PFSK-1 (cell line): ENCODE results near the gene MAP4K4.

ENCODE experiments used
- FOXP2 ChIP-seq: optimal IDR thresholded peaks from 2 replicates; pipeline ENCODE3; 2011; ENCODE audit warnings: borderline replicate concordance, control low read depth, inconsistent platforms; ENCODE audit not compliant: insufficient read depth; ENCODE audit errors: extremely low read length, extremely low read depth
- POLR2AphosphoS5 ChIP-seq: IDR thresholded peaks from 2 replicates; pipeline ENCODE4 v1.6.1; 2012; ENCODE audit warnings: low read depth, mild to moderate bottlenecking, control low read depth, low read length, moderate library complexity
- SIN3A ChIP-seq: IDR thresholded peaks from 2 replicates; pipeline ENCODE4 v1.6.1; 2012; ENCODE audit warnings: mild to moderate bottlenecking, low read length, moderate library complexity, borderline replicate concordance; ENCODE audit not compliant: insufficient read depth
- TAF1 ChIP-seq: IDR thresholded peaks from 2 replicates; pipeline ENCODE4 v1.6.1; 2012; ENCODE audit warnings: low read length, control low read depth, borderline replicate concordance; ENCODE audit not compliant: insufficient read depth
- TF ChIP-seq, protein P1 (sequence below), 2 experiments: IDR thresholded peaks; 2 replicates each; pipeline versions ENCODE4 v1.6.1 to v1.8.0; 2011 to 2012; ENCODE audit warnings: low read depth in 2 of 2, low read length in 2 of 2, control low read depth in 1 of 2, inconsistent platforms in 1 of 2, mild to moderate bottlenecking in 1 of 2, moderate library complexity in 1 of 2; ENCODE audit not compliant: insufficient read depth in 1 of 2

Gene MAP4K4

DNA sequence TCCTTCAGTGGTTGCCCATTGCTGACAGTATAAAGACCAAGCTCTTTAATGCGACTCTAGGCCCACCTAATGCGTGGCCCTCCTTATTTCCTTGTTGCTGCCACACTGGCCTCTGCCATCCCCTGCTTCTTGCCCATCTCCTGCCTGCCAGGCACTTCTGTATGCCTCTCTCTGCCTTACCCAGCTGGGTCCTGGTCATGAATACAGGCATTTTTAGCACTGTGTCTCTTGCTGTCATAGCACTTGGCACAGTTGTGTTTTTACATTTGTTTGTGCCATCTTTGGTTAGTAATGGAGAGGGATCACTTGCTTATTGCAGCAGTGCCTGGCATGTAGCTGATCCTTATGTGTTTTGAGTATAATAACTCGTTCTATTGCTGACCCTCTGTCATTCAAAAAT lies 38.7 kb downstream of the MAP4K4 start:
- no peak for TF ChIP-seq SIN3A
- TF ChIP-seq, protein P1, sequence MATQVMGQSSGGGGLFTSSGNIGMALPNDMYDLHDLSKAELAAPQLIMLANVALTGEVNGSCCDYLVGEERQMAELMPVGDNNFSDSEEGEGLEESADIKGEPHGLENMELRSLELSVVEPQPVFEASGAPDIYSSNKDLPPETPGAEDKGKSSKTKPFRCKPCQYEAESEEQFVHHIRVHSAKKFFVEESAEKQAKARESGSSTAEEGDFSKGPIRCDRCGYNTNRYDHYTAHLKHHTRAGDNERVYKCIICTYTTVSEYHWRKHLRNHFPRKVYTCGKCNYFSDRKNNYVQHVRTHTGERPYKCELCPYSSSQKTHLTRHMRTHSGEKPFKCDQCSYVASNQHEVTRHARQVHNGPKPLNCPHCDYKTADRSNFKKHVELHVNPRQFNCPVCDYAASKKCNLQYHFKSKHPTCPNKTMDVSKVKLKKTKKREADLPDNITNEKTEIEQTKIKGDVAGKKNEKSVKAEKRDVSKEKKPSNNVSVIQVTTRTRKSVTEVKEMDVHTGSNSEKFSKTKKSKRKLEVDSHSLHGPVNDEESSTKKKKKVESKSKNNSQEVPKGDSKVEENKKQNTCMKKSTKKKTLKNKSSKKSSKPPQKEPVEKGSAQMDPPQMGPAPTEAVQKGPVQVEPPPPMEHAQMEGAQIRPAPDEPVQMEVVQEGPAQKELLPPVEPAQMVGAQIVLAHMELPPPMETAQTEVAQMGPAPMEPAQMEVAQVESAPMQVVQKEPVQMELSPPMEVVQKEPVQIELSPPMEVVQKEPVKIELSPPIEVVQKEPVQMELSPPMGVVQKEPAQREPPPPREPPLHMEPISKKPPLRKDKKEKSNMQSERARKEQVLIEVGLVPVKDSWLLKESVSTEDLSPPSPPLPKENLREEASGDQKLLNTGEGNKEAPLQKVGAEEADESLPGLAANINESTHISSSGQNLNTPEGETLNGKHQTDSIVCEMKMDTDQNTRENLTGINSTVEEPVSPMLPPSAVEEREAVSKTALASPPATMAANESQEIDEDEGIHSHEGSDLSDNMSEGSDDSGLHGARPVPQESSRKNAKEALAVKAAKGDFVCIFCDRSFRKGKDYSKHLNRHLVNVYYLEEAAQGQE (IDR thresholded peaks at IDR 0.05; ENCODE audit: insufficient read depth in 1 of 2, low read depth in 2 of 2, low read length in 2 of 2): no peak
- no peak for TF ChIP-seq TAF1

- TF ChIP-seq POLR2AphosphoS5: no peak
- TF ChIP-seq SIN3A: no peak
- no peak for TF ChIP-seq TAF1
- TF ChIP-seq FOXP2: no peak
- TF ChIP-seq, protein P1 (IDR thresholded peaks at IDR 0.05; ENCODE audit: insufficient read depth in 1 of 2, low read depth in 2 of 2, low read length in 2 of 2): no peak
Observed at GRCh38 chr2:101736861-101737291, 39.4 kb downstream of the MAP4K4 start.

- TF ChIP-seq FOXP2 (no peak), SIN3A (no peak), POLR2AphosphoS5 (no peak), TAF1 (no peak)
- TF ChIP-seq, protein P1 (IDR thresholded peaks at IDR 0.05; ENCODE audit: insufficient read depth in 1 of 2, low read depth in 2 of 2, low read length in 2 of 2): no peak
Observed at GRCh38 chr2:101737478-101738255, 40.2 kb downstream of the MAP4K4 start.

GRCh38 chr2:101738649-101739048 lies 41.1 kb downstream of the MAP4K4 start:
- TF ChIP-seq, protein P1 (IDR thresholded peaks at IDR 0.05; ENCODE audit: insufficient read depth in 1 of 2, low read depth in 2 of 2, low read length in 2 of 2): no peak
- no peak for TF ChIP-seq TAF1
- no peak for TF ChIP-seq POLR2AphosphoS5
- TF ChIP-seq SIN3A: no peak
- no peak for TF ChIP-seq FOXP2

- TF ChIP-seq POLR2AphosphoS5: no peak
- TF ChIP-seq TAF1: no peak
- TF ChIP-seq FOXP2: no peak
- no peak for TF ChIP-seq SIN3A
- TF ChIP-seq, protein P1 (IDR thresholded peaks at IDR 0.05; ENCODE audit: insufficient read depth in 1 of 2, low read depth in 2 of 2, low read length in 2 of 2): no peak
Observed at GRCh38 chr2:101740555-101740964, 43.1 kb downstream of the MAP4K4 start.
